Pancreas (tissue), 10 donors: ENCODE results near the gene ANGPTL1. TPM values are rescaled to one million over a fixed set of nuclear protein-coding genes. Genes with fewer than 3 reads are reported as not detected.
A peak's percentile ranks its signal among the peaks of the same experiment; 100 is the strongest.

ENCODE experiments used
- ATAC-seq, 4 donors: fragments of 200-7000 bp; cut with Tn5 transposase; one replicate each; pipeline versions ENCODE4 v1.8.0 to v1.9.1; 2020; ENCODE audit warnings: mild to moderate bottlenecking in 4 of 4, moderate library complexity in 4 of 4
- DNase-seq, 6 donors: peaks; one replicate each; pipeline ENCODE4 v3.0.0-alpha.2; 2020
- FAIRE-seq: peaks from 2 replicates; lab custom pipeline; 2012; peaks lifted over from hg19 to GRCh38; lab: Jason Lieb, UNC
- H3K27ac ChIP-seq, 4 donors: fragments of 200-600 bp; sonication (generic); 1 replicate in 3 of 4; 2 replicates in 1 of 4; pipeline versions ENCODE4 v1.5.0 to v1.8.0; 2020
- H3K27me3 ChIP-seq, 4 donors: fragments of 200-600 bp; one replicate each; pipeline ENCODE4 v1.8.0; 2021
- H3K36me3 ChIP-seq, 3 donors: fragments of 200-600 bp; sonication (generic) in 1 of 3; one replicate each; pipeline versions ENCODE4 v1.5.0 to v1.8.0; 2020 to 2021
- H3K4me1 ChIP-seq, 3 donors: fragments of 200-600 bp; one replicate each; pipeline ENCODE4 v1.8.0; 2021
- H3K4me3 ChIP-seq, 4 donors: fragments of 200-600 bp; sonication (generic) in 2 of 4; one replicate each; pipeline versions ENCODE4 v1.5.0 to v1.8.0; 2020 to 2021
- H3K9me3 ChIP-seq, 4 donors: fragments of 200-600 bp; one replicate each; pipeline ENCODE4 v1.8.0; 2021
- CTCF ChIP-seq, 4 donors: fragments of 200-600 bp; sonication (generic) in 3 of 4; IDR thresholded peaks; one replicate each; pipeline versions ENCODE4 v1.5.0 to v1.8.0; 2021; ENCODE audit warnings: antibody characterized with exemption in 4 of 4
- WGBS, 2 donors: extraction: QIAGEN DNeasy Blood & Tissue Kit; methylation state at CpG; one replicate each; pipeline ENCODE4 v1.1.7; 2013; 5-methylcytosine and 5-hydroxymethylcytosine counted together
- intact Hi-C, 3 donors: fragments of 100-400 bp; cut with DNase I; formaldehyde crosslinking; loops; one replicate each; pipeline versions ENCODE4 v1.11.1 to v1.14.2; 2022
- polyA plus RNA-seq, 2 donors: library from polyadenylated mRNA; stranded (reverse); fragments of 200-250 nt; gene quantifications; one replicate each; pipeline ENCODE4 v1.2.3, GENCODE V29; 2013
- total RNA-seq, 6 donors: library from RNA; stranded (reverse); fragmentation: NEBNext Ultra II Directional in 4 of 6; extraction: Animal tissue kit (Norgen Biotek cat#: 25700) in 4 of 6; gene quantifications; one replicate each; pipeline versions ENCODE4 v1.2.1 to v1.2.4, GENCODE V29; 2021 to 2023
- donor health status: healthy with polysubstance abuse.
- donor health status: DM: no; HTN: no; CAD: no; lungs with moderate emphysema.
- donor health status: DM: no; HTN: no; CAD: no.
- donor health status: control.
- donor health status: control.
- donor health status: Bipolar disorder and iron deficiency.
- donor health status: DM: yes; HTN: yes; CAD: no.
- donor health status: DM: no; HTN: no; CAD: no.
- donor health status: DM: no; HTN: no; CAD: no.
- donor health status: DM: yes; HTN: yes; CAD: no.

The ANGPTL1 gene
- total and polyA plus RNA-seq, 8 donors, result 2.5 to 10.1 (median 4.6) TPM

GRCh38 chr1:178881950-178882349 lies 11.1 kb upstream of the ANGPTL1 start:
- Histone ChIP-seq H3K9me3 (no peaks in the 10 kb centered on the region), H3K27ac (no peak overlapping the region), H3K27me3 (no peaks in the 10 kb centered on the region), H3K4me1 (no peaks in the 10 kb centered on the region), H3K36me3 (no peaks in the 10 kb centered on the region), H3K4me3 (no peak overlapping the region)
- FAIRE-seq (no peak), DNase-seq (no peak), ATAC-seq (no peak)
- no peak for TF ChIP-seq CTCF (IDR thresholded peaks at IDR 0.05)
- intact Hi-C loops, result no loop called here
- WGBS, 2 donors, result 93 to 95% methylated on average over 3 of the region's 3 CpGs

- no peaks in the 10 kb centered on the region for H3K36me3 ChIP-seq
- no peaks in the 10 kb centered on the region for H3K27me3 ChIP-seq
- intact Hi-C loops, result no loop called here
- peaks cover 0 to 5% (median 0%) of the 10 kb centered on the region in 3 donors for H3K4me1 ChIP-seq
- H3K27ac ChIP-seq, result no peak overlapping the region
- WGBS, 2 donors, result 86 to 90% methylated on average over 3 of the region's 3 CpGs
- ATAC-seq, result no peak
- no peak for DNase-seq
- no peak for TF ChIP-seq CTCF (IDR thresholded peaks at IDR 0.05)
- no peak overlapping the region for H3K4me3 ChIP-seq
- no peaks in the 10 kb centered on the region for H3K9me3 ChIP-seq
- peak; percentile 5 for FAIRE-seq
Observed at GRCh38 chr1:178877896-178878295, 7.0 kb upstream of the ANGPTL1 start.

- ATAC-seq (no peak), FAIRE-seq (no peak), DNase-seq (no peak)
- Histone ChIP-seq H3K4me3 (no peak overlapping the region), H3K9me3 (no peaks in the 10 kb centered on the region), H3K36me3 (no peaks in the 10 kb centered on the region), H3K27me3 (no peaks in the 10 kb centered on the region), H3K27ac (no peak overlapping the region), H3K4me1 (peaks cover 7 to 23% (median 8%) of the 10 kb centered on the region in 3 donors)
- TF ChIP-seq CTCF (IDR thresholded peaks at IDR 0.05), result no peak
- intact Hi-C loops, result no loop called here
Observed at GRCh38 chr1:178875936-178876335, 5.1 kb upstream of the ANGPTL1 start.

GRCh38 chr1:178874966-178875365 lies 4.1 kb upstream of the ANGPTL1 start:
- Histone ChIP-seq H3K4me1 (peaks cover 13 to 28% (median 16%) of the 10 kb centered on the region in 3 donors), H3K36me3 (no peaks in the 10 kb centered on the region), H3K9me3 (no peaks in the 10 kb centered on the region), H3K4me3 (no peak overlapping the region), H3K27me3 (no peaks in the 10 kb centered on the region), H3K27ac (no peak overlapping the region)
- DNase-seq (no peak), ATAC-seq (no peak), FAIRE-seq (no peak)
- 94 to 97% methylated on average over 2 of the region's 2 CpGs for WGBS, 2 donors
- no peak for TF ChIP-seq CTCF (IDR thresholded peaks at IDR 0.05)
- intact Hi-C loops, result no loop called here

GRCh38 chr1:178871551-178872320 lies 859 bp upstream of the ANGPTL1 start:
- peak overlapping the region; percentile 2 to 62 (median 55) for H3K27ac ChIP-seq
- no peaks in the 10 kb centered on the region for H3K36me3 ChIP-seq
- H3K27me3 ChIP-seq, result no peaks in the 10 kb centered on the region
- DNase-seq (no peak), ATAC-seq (peak; percentile 68 to 82 (median 78)), FAIRE-seq (peak; percentile 87)
- no peak for TF ChIP-seq CTCF (IDR thresholded peaks at IDR 0.05)
- peaks cover 13 to 28% (median 16%) of the 10 kb centered on the region in 3 donors for H3K4me1 ChIP-seq
- no peaks in the 10 kb centered on the region for H3K9me3 ChIP-seq
- intact Hi-C loops, result no loop called here
- no peak overlapping the region for H3K4me3 ChIP-seq
